DMS53 treated with DMSO at 0.1 percent for 48 hours (cell line): ENCODE results near the gene TBK1.
"Not testable (repeated sequence)": the region's sequence is repeated elsewhere in the genome, so short reads cannot be mapped to it uniquely, and the experiment has no call there.

Source experiments
- DNase-seq: peaks from one replicate; lab custom pipeline; 2025; ENCODE audit not compliant: unreplicated experiment; lab: John Stamatoyannopoulos, UW

The TBK1 gene

DNA sequence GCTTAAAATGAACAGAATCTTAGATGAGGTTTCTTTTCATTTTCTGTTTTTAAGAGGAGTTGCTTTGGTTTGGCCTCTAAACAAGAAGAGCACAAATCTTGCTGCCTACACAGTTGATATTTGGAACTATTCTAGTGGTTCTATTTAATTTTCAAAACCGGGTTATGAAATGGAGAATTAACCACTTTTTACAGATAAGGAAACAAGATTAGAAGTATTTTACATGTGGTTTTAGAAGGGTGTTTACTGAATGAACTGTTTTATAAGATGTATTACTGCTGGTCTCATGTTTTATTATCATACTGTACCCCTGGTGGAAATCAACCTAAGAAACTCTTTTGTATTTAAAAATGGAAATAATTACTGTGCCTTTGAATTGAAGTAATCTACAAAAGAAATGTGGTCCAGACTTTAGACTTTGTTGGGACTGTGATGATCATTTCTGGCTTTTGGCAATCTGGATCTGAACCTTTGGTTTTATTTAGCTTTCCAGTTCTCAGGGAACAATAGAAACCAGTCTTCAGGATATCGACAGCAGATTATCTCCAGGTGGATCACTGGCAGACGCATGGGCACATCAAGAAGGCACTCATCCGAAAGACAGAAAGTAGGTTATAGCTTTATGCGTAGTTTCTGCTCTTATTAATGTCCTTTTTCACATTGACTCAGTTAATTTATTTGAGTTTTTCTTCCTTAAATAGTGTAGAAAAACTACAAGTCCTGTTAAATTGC, 43.2 kb downstream of the TBK1 start:
- DNase-seq = no peak

DNA sequence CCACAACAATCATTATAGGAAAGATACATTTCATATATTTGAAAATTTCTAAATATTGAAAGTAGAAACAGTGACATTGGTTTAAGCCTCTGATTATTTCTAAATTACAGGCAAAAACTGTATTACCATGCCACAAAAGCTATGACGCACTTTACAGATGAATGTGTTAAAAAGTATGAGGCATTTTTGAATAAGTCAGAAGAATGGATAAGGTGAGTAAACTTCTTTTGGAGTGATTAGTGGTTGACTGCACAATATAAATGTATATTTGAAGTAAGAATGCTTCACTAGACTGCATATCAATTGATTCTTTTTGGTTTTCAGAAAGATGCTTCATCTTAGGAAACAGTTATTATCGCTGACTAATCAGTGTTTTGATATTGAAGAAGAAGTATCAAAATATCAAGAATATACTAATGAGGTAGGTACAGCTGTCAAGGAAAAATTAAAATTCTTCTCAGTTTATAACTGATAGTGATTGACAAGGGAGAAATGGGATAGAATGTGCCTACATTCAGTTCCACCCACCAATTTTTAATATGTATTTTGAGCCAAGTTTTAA, 45.0 kb downstream of the TBK1 start:
- no peak for DNase-seq

DNA sequence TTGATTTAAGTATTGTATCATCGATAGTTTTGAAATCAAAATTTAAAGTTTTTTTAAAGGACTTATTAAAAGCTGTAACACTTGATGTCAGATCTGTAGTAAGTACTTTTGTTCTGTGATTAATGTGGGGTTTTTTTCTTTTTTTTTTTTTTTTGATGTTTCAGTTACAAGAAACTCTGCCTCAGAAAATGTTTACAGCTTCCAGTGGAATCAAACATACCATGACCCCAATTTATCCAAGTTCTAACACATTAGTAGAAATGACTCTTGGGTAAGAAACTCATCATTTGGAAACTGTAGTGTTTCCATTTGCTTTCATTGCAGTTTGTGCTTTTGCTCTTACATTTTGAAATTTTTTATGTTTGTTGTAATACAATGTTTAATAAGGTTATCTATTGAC, 45.6 kb downstream of the TBK1 start:
- no peak for DNase-seq

DNA sequence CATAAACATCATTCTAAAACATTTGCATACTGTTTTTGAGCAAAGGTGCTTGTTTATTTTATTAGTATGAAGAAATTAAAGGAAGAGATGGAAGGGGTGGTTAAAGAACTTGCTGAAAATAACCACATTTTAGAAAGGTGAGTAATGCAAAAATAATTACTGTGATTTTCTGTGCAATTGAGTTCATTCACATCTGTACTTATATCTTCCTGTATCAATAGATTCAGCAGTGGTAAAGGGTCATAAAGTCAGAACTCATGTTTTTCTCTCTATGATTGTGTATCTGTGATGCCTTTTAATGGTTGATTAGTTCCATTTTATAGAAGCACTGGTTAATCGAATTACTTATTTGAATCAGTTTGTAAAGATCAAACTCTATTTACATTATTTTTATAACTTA, 46.0 kb downstream of the TBK1 start:
- DNase-seq = no peak

DNA sequence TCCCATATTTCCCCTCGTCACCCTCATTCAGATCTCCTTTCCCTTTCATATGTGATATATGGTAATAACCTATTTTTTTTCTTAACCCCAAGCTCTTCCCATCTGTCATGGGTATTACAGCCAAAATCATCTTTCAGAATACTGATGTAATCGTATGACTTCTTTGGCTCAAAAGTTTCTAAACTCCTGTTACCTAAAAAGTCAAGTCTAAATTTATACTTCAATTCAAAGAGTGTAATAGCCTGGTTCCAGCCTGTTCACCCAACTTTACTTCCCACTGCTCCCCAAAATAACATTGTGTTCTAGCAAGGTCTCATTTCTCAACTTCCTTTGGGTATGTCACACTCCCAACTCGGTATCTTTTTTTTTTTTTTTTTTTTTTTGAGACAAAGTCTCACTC, 48.5 kb downstream of the TBK1 start:
- DNase-seq = no peak

DNA sequence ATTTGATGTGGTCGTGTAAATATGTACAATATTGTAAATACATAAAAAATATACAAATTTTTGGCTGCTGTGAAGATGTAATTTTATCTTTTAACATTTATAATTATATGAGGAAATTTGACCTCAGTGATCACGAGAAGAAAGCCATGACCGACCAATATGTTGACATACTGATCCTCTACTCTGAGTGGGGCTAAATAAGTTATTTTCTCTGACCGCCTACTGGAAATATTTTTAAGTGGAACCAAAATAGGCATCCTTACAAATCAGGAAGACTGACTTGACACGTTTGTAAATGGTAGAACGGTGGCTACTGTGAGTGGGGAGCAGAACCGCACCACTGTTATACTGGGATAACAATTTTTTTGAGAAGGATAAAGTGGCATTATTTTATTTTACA, 49.6 kb downstream of the TBK1 start:
- no peak for DNase-seq

DNA sequence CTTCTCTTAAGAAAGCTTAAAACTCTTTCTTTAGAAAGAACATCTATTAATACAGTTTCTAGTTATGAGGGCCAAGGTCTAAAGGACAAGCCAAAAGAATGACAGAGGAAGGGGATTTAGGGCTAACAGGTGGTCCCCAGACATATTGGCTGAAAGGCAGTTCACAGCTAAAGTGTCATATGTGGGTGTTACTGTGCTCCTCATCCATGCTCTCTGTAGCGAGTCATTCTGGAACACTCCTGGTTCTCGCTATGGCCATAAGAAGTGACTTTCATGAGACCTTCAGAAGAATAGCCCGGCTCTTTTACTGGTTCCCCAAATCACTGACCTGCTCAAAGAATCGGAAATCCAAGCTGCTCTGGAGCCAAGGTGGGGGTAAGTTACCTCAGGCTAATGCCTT, 55.0 kb downstream of the TBK1 start:
- DNase-seq = no peak

DNA sequence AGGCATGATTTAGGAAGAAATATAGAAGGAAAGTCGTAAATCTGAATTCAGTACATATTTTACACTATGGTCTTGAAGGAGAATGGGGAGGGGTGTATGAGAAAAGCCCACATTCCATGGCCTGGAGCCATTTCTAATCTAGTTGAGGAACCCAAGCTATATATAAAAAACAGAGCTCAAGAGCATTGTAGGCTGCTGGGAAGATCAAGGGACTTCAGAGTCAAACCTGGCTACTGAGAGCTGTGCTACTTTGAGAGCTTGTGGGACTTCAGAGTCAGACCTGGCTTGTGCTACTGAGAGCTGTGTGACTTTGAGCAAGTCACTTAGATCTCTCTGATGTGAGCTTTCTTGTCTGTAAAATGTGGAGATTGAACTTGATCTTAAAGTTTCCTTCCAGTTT, 58.7 kb downstream of the TBK1 start:
- no peak for DNase-seq

DNA sequence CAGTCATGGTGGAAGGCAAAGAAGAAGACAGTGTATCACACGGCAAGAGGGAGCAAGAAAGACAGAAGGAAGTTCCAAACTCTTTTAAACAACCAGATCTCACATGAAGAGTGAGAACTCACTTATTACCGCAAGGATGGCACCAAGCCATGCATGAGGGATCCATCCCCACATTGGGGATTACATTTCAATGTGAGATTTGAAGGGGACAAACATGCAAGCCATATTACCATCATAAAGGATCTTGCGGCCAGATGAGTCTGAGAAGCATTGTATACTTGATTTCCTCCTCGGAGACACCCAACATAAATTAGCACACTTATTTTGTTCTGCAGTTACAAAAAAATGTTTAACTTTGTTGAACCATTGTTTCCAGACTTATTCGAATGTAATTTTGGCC, 66.5 kb downstream of the TBK1 start:
- DNase-seq = no peak

DNA sequence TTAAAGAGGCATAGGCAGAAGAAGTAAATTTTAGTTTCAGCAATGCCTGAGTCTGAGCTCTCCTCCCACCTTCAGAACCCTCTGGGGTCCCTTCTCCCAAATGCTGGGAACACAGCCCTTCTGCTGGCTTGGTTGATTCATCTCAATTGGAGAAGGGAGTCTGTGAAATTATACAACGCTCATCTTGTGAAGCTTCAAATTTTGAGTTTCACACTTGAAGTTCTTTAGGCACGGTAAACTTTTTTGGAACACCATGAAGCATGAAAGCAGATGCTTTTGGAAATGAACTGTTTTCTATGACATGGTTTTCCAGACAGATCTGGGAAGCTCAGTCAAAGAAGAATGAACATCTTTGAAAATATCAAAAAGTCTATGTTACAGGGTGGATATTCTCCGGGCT, 69.9 kb downstream of the TBK1 start:
- DNase-seq = no peak

DNA sequence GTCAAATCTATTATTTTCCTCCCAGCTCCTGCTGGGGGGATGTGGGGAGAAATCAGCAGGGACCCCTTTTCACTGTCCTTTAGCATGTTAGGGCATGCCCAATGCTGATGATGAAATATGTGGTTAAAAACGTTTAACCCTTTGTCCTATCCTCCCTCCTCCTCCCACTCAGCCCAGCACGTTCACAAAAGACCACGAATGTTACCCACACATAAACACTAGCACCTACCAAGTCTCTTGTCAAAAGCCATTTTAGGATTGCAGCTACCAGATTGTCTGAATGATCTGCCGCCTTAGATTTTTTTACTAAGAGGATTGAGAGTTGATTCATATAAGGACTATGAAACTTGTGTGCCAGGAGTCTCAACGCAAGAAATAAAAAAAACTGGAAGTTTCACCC, 70.4 kb downstream of the TBK1 start:
- no peak for DNase-seq

DNA sequence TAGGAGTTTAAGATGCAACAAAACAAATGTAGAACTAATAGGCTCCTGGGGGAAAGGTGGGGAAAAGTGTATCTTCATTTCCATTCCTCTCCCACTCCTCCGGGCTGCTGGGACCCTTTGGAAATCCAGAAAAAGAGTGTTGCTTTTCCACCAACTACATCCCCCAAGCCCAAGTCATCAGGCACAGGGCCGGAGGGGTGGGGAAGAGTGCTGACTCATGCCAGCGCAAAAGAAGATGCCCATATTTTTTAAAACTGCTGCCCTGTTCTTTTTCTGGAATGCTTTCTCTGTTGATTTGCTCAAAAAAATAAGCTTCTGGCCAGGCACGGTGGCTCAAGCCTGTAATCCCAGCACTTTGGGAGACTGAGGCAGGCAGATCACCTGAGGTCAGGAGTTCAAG, 70.9 kb downstream of the TBK1 start:
- DNase-seq = no peak

DNA sequence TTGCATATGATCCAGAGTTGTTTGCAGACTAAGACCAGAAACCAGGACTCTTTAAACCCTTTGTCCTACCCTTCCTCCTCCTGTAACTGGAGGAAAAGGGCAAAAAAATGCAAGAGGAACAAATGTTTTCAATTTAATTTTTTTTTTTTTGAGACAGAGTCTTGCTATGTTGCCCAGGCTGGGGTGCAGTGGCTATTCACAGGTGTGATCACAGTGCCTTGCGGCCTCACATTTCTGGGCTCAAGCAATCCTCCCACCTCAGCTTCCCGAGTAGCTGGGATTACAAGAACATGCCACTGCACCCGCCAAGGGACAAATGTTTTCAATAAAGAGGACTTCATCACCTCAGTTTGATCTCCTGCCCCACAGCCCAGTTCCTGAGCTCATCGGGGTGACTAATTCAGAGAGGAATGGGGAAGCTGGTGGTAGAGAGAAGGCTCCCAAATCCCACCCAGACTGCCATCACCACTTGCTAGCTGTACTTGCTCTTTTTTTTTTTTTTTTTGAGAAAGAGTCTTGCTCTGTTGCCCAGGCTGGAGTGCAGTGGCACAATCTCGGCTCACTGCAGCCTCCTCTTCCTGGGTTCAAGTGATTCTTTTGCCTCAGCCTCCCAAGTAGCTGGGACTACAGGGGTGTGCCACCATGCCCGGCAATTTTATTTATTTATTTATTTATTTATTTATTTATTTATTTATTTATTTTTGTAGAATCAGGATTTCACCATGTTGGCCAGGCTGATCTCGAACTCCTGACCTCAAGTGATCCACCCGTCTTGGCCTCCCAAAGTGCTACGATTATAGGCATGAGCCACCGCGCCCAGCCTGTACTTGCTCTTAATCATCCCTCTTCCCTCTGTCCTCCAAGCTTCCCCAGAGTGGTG, 71.9 kb downstream of the TBK1 start:
- DNase-seq = not testable (repeated sequence)

DNA sequence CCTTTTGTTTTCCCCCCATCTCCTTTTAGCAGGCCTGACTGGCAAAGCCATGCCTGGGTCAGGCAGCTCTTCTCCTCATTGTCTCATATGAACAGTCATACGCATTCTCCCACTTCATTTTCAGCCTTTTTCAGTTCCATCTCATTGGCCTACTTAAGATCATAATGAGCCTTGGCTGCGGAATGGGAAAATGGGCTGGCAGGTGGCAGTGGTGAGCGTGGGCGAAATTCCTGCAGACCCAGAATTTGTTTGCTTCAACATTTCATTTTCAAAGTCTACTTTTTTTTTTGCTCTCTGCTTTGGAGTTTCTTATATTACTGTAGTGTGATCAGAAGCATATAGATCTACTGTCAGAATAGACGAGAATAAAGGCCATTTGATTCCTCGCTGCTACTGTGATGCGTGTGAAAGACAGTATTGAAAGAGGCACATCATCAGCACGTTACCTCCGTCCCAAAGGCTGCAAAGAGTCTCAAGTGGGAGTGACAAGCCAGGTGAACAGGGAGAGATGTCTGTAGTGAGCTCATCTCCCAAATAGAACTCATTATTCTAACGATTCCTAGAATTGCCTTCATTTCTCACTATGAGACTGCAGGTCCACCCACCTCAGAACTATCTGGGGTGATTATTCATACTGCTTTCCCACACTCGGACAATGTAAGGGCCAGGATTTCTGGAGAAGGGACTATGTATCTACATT, 73.7 kb downstream of the TBK1 start:
- DNase-seq = no peak

DNA sequence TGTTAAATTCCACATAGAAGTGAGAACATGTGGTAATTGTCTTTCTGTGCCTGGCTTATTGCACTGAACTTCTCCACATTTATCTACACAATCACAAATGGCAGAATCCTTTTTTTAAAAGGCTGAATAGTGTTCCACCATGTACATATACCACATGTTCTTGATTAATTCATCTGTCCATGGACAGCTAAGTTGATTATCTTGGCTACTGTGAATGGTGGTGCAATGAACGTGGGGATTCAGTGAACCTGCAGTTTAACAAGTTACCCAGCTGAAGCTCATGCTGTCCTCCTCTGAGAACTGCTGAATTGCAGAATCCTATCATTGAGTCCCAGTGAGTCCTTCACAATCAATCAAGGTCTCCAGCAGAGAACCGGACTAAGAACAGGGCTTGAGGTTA, 74.9 kb downstream of the TBK1 start:
- DNase-seq = no peak

DNA sequence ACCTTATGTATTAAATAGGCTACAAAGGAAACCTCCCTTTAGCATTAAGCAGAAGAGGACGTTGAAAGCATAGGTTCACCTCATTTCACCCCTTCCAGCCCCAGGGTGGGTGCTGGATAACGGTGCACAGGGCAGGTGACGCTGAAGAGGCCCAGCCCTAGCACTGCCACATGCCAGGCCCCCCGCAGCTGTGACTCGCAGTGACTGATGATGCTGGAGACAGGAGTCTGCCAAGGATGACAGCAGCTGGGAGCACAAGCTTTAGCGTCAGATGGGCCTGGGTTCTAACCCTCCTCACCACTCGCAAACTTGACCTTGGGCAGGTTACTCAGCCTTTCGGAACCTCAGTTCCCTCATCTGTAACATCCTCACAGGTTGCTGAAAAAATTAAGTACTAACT, 76.7 kb downstream of the TBK1 start:
- no peak for DNase-seq

DNA sequence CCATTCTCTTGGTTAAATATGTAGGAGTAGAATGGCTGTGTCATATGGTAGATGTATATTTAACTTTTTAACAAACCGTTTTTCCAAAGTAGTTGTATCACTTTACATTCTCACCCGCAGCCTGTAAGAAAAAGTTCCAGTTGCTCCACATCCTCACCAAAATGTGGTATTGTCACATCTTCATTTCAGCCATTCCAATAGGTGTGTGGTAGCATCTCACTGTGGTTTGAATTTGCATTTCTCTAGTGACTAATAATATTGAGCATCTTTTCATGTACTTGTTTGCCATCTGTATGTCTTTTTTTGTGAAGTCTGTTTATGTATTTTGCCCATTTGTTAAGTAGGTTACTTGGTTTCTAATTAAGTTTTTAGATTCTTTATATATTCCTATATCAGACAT, 78.6 kb downstream of the TBK1 start:
- no peak for DNase-seq

DNA sequence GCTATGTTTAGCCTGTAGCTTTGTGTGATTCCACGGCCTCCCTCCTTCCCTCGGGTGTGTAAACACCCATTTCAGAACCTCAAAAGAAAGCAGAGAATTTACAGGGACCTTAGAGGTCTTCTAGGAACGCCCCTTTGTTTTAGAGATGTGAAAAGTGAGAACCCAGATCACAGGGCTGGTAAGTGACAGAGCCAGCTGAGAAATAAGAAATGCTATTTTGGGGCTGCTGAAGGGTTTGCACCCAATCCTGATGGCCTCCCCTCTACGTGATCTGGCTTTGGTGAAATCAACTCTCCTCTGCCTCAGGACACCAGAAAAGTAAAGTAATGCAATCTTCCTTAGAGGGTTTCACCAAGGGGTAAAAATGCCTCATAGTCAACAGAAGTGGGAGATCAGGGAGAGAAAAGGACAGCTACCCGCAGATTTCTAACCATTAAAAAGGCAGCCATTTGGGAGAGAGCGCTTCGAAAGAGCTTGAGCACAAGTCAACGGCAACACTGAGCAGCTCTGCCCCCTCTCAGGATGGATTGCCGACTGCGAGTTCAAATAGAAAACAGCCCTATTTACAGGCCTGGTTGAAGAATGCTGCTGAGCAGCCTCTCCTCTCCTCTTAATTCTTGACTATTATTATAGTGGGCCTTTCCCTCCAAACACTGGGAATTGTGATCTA, 79.9 kb downstream of the TBK1 start:
- no peak for DNase-seq

DNA sequence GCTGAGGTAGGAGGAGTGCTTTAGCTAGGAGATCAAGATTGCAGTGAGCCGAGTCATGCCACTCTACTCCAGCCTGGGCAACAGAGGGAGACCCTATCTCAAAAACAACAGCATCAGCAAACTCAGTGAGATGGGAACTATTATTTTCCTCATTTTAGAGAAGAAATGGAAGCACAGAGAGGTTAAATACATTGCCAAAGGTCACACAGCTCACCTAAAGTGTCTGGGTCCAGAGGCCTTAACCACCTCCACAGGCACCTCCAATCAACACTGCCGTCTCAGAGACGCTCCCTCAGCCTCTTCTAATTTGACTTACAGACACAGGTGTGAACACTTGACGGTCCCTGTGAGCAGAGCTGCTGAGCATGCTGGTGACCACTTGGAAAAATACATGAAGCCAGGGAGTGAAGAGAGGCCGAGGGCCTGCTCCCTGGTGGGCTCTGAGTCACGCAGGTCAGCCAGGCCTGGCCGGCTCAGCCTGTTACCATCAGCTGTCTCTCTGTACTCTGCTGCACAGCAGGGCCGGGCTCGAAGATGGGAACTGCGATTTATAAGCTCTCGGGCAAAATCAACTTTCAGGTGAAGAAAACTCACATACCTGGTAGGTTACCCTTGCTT, 80.9 kb downstream of the TBK1 start:
- no peak for DNase-seq

DNA sequence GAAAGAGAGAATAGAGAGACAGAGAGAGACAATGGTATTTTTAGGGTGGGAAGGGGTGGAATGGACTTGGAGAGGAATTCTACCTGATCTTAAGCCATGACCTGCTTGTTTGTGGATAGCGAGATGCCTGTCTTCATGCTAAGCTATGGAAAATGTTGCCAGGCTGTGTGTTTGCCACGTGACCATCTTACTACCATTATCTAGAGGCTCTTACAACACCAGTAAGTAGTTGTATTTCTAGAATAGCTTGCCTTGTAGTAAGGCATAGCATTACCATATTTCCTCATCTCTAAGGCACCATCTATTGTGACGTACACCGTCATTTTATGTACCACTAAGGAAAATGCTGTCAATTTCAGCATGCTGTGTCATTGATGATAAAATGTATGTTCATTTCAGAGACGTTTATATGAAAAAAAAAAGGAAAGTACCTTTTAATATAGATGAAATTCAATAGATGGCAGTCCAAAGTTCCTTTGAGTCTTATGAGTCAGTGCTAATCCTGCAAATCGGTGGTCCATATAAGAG, 82.8 kb downstream of the TBK1 start:
- no peak for DNase-seq
